ENCODE results near the gene LDLRAD1. TPM values are rescaled to one million over a fixed set of nuclear protein-coding genes. Genes with fewer than 3 reads are reported as not detected.

Gene LDLRAD1
- total and polyA plus RNA-seq, 10 of the 15 experiments (the other 5 are each of a cell fraction or from before 2014, with no cell fraction given): not detected

- TF ChIP-seq CREM (IDR thresholded peaks at IDR 0.05; ENCODE audit: low read depth): no peak
Measured at GRCh38 chr1:54046671-54047383, 28.8 kb upstream of the LDLRAD1 start (continued).

DNA sequence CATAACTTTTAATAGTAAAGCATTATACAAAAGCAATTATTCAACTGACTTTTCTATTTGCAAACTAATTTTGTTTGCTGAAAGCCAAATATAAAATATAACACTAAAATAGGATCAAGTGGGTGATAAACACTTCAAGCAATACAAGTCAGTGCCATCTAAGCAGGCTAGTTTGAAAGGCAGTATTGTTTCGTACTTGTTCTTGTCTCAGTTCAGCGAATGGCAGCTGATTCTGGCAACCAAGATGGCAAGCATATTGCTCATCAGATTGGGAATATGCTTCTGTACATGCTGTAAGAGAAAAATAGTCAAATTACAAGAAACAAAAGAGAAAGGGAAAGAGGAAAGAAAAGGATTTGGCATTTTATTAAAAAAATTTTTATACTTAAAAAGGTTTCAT is 27.5 kb upstream of the LDLRAD1 start:
- no TSS peak for BruUV-seq (replicated peaks)
- no peaks in the 10 kb centered on the region for H3K27me3 ChIP-seq (replicated peaks in 1 of 2; ENCODE audit: control insufficient read depth in 2 of 2, insufficient read depth in 2 of 2, low read length in 1 of 2)
- in situ Hi-C loops (cut with MboI) (no loop called here), intact Hi-C loops (cut with micrococcal nuclease; ENCODE audit: unreplicated experiment) (no loop called here)
- peaks cover 46% of the 10 kb centered on the region for H3K79me2 ChIP-seq (ENCODE audit: control insufficient read depth, insufficient read depth, low read length)
- H3K9me3 ChIP-seq (replicated peaks; ENCODE audit: control insufficient read depth, insufficient read depth, low read length): no peaks in the 10 kb centered on the region
- no peak overlapping the region for H3K4me2 ChIP-seq (ENCODE audit: control insufficient read depth, insufficient read depth)
- H3K36me3 ChIP-seq (ENCODE audit: control insufficient read depth in 2 of 2, insufficient read depth in 2 of 2, low read length in 1 of 2): peaks cover 0 to 12% of the 10 kb centered on the region in 2 experiments; a peak in 2 of 4 replicates
- ChIA-PET CTCF (interaction anchor here (0.7 kb wide), 1 partner anchor 32 kb away, joined by 4 read pairs; no protein-coding TSS in a partner anchor), RAD21 (ENCODE audit: unreplicated experiment) (interaction anchor here (1.0 kb wide), 1 partner anchor 101 kb away, joined by 3 read pairs; no protein-coding TSS in a partner anchor), SMC1A (ENCODE audit: uncharacterized antibody, unreplicated experiment) (no interaction called here), POLR2A (no interaction called here)
- ATAC-seq (no peak), FAIRE-seq (no peak), DNase-seq (ENCODE audit: low read depth, low spot score) (no peak)
- no peak overlapping the region for H3K4me3 ChIP-seq
- H3K27ac ChIP-seq (ENCODE audit: control insufficient read depth, insufficient read depth): no peak overlapping the region
- H2AFZ ChIP-seq (ENCODE audit: control insufficient read depth, low read depth, low read length): no peak overlapping the region
- peaks cover 18% of the 10 kb centered on the region for H3K4me1 ChIP-seq (ENCODE audit: control insufficient read depth, insufficient read depth, low read length)
- no peaks in the 10 kb centered on the region for H4K20me1 ChIP-seq (ENCODE audit: control insufficient read depth, insufficient read depth)
- no peak overlapping the region for H3K9ac ChIP-seq (ENCODE audit: control insufficient read depth, insufficient read depth, low read length)
- 100% methylated on average over 2 of the region's 2 CpGs for WGBS (ENCODE audit: insufficient coverage, insufficient replicate concordance, low lambda C conversion rate, missing lambda C conversion rate)
- TF ChIP-seq, protein P1, sequence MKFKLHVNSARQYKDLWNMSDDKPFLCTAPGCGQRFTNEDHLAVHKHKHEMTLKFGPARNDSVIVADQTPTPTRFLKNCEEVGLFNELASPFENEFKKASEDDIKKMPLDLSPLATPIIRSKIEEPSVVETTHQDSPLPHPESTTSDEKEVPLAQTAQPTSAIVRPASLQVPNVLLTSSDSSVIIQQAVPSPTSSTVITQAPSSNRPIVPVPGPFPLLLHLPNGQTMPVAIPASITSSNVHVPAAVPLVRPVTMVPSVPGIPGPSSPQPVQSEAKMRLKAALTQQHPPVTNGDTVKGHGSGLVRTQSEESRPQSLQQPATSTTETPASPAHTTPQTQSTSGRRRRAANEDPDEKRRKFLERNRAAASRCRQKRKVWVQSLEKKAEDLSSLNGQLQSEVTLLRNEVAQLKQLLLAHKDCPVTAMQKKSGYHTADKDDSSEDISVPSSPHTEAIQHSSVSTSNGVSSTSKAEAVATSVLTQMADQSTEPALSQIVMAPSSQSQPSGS (IDR thresholded peaks at IDR 0.05; ENCODE audit: low read length): no peak
- TF ChIP-seq STAT1 (conservative IDR thresholded peaks at IDR 0.05) (no peak), YBX1 (IDR thresholded peaks at IDR 0.05) (no peak), RAD21 (IDR thresholded peaks at IDR 0.05; ENCODE audit: insufficient read depth, low read depth, low read length) (no peak), REST (IDR thresholded peaks at IDR 0.05; ENCODE audit: low read depth, low read length) (no peak), LARP7 (IDR thresholded peaks at IDR 0.05) (no peak), TCF12 (IDR thresholded peaks at IDR 0.05; ENCODE audit: low read depth, low read length) (no peak), IKZF2 (IDR thresholded peaks at IDR 0.05) (no peak), ZNF217 (IDR thresholded peaks at IDR 0.05) (no peak), JUNB (IDR thresholded peaks at IDR 0.05) (no peak), E4F1 (IDR thresholded peaks at IDR 0.05; ENCODE audit: borderline replicate concordance, partially characterized antibody) (no peak), NR2C2 (IDR thresholded peaks at IDR 0.05; ENCODE audit: borderline replicate concordance, control insufficient read depth, insufficient read length, low read depth) (no peak), ZNF274 (IDR thresholded peaks at IDR 0.05; ENCODE audit: insufficient read depth, insufficient read length) (no peak)
